NCI-H446 treated with DMSO at 0.1 percent for 48 hours (cell line): ENCODE measurements around the gene LRRC3C.
"Not testable (repeated sequence)": the region's sequence is repeated elsewhere in the genome, so short reads cannot be mapped to it uniquely, and the experiment has no call there.

Experiments
- DNase-seq: peaks from one replicate; lab custom pipeline; 2025; lab: John Stamatoyannopoulos, UW

Gene LRRC3C

GRCh38 chr17:39927101-39927928, at the start of gene LRRC3C, which contains the start of gene ORMDL3:
Gene LRRC3C, plus strand, starts transcription at chr17:39927732. Its CDS starts 13,792 bp downstream, at chr17:39941524.
Gene ORMDL3, minus strand, starts transcription at chr17:39927601. Its CDS starts 3,398 bp downstream, at chr17:39924203.
- DNase-seq = peak; percentile 79

- not testable (repeated sequence) for DNase-seq
Observed at GRCh38 chr17:39886102-39886501, 41.4 kb upstream of the LRRC3C start.

- DNase-seq = no peak
Observed at GRCh38 chr17:39887078-39887477, 40.5 kb upstream of the LRRC3C start.

GRCh38 chr17:39889200-39889599, 38.3 kb upstream of the LRRC3C start:
- DNase-seq = no peak

GRCh38 chr17:39894681-39895376, 32.7 kb upstream of the LRRC3C start:
- DNase-seq = no peak

- DNase-seq = no peak
Observed at GRCh38 chr17:39898088-39898487, 29.4 kb upstream of the LRRC3C start.

- no peak for DNase-seq
Observed at GRCh38 chr17:39899215-39899614, 28.3 kb upstream of the LRRC3C start.

- DNase-seq = not testable (repeated sequence)
Observed at GRCh38 chr17:39902027-39902426, 25.5 kb upstream of the LRRC3C start.

GRCh38 chr17:39903158-39903884, 24.2 kb upstream of the LRRC3C start:
- DNase-seq = no peak

- no peak for DNase-seq
Observed at GRCh38 chr17:39904990-39905288, 22.6 kb upstream of the LRRC3C start.

- no peak for DNase-seq
Observed at GRCh38 chr17:39908789-39909352, 18.7 kb upstream of the LRRC3C start.

- DNase-seq = no peak
Observed at GRCh38 chr17:39913989-39914388, 13.5 kb upstream of the LRRC3C start.

GRCh38 chr17:39915559-39915958, 12.0 kb upstream of the LRRC3C start:
- no peak for DNase-seq

- DNase-seq = no peak
Observed at GRCh38 chr17:39916918-39917317, 10.6 kb upstream of the LRRC3C start.

GRCh38 chr17:39919087-39919683, 8.3 kb upstream of the LRRC3C start:
- DNase-seq = no peak

GRCh38 chr17:39920218-39921210, 7.0 kb upstream of the LRRC3C start:
- DNase-seq = no peak

GRCh38 chr17:39921323-39921722, 6.2 kb upstream of the LRRC3C start:
- DNase-seq = no peak

GRCh38 chr17:39922006-39922405, 5.5 kb upstream of the LRRC3C start:
- no peak for DNase-seq

GRCh38 chr17:39923230-39923629, 4.3 kb upstream of the LRRC3C start:
- DNase-seq = no peak

- no peak for DNase-seq
Observed at GRCh38 chr17:39923836-39924690, 3.5 kb upstream of the LRRC3C start.
